Measurements from ENCODE around the gene DOCK3. TPM values are rescaled to one million over a fixed set of nuclear protein-coding genes. Genes with fewer than 3 reads are reported as not detected.

Gene DOCK3
- total RNA-seq, 1 experiment from 2014 or later = 0.14 TPM

DNA sequence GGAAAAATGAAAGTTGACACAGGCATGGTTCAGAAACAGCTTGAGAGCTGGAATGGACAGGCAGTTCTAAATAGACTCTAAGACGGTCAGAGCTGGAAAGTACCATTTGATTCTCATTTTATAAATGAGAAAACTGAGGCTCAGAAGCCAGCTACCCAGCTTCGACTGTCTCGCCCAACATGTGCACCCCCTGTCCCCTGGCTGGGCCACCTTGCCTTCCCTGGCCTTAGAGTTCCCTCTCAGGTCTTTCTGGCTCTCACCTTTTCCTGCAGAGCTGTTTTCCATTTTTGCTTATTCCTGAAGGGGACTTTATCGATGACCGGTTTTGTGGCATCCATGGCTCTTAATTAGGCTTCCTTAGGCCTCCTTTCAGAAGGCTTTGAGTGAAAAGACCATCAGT is 17.3 kb upstream of the DOCK3 start:
- Mint-ChIP-seq H3K27me3 (ENCODE audit: insufficient read depth, unreplicated experiment) (no peaks in the 10 kb centered on the region), H3K4me3 (ENCODE audit: unreplicated experiment) (no peak overlapping the region), H3K36me3 (ENCODE audit: insufficient read depth, unreplicated experiment) (no peaks in the 10 kb centered on the region), H3K27ac (ENCODE audit: low read depth, unreplicated experiment) (no peak overlapping the region), H3K4me1 (ENCODE audit: insufficient read depth, unreplicated experiment) (peaks cover 4% of the 10 kb centered on the region), H3K9me3 (ENCODE audit: unreplicated experiment) (no peaks in the 10 kb centered on the region)
- TF ChIP-seq, protein P1, sequence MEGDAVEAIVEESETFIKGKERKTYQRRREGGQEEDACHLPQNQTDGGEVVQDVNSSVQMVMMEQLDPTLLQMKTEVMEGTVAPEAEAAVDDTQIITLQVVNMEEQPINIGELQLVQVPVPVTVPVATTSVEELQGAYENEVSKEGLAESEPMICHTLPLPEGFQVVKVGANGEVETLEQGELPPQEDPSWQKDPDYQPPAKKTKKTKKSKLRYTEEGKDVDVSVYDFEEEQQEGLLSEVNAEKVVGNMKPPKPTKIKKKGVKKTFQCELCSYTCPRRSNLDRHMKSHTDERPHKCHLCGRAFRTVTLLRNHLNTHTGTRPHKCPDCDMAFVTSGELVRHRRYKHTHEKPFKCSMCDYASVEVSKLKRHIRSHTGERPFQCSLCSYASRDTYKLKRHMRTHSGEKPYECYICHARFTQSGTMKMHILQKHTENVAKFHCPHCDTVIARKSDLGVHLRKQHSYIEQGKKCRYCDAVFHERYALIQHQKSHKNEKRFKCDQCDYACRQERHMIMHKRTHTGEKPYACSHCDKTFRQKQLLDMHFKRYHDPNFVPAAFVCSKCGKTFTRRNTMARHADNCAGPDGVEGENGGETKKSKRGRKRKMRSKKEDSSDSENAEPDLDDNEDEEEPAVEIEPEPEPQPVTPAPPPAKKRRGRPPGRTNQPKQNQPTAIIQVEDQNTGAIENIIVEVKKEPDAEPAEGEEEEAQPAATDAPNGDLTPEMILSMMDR (IDR thresholded peaks at IDR 0.05; ENCODE audit: unreplicated experiment) = no peak
- no peak for DNase-seq (ENCODE audit: unreplicated experiment)
- intact Hi-C loops (cut with micrococcal nuclease) = loop anchor here (10.0 kb wide), 1 partner anchor 83 kb away; no protein-coding TSS in a partner anchor
- CTCF ChIA-PET = interaction anchor here (1.3 kb wide), 1 partner anchor 443 kb away, joined by 6 read pairs; no protein-coding TSS in a partner anchor
- no TSS peak for BruUV-seq (replicated peaks)
- POLR2A ChIA-PET = no interaction called here

GRCh38 chr3:50657816-50658215 is 16.9 kb upstream of the DOCK3 start:
- H3K36me3 Mint-ChIP-seq (ENCODE audit: insufficient read depth, unreplicated experiment) = no peaks in the 10 kb centered on the region
- intact Hi-C loops (cut with micrococcal nuclease) = loop anchor here (10.0 kb wide), 1 partner anchor 83 kb away; no protein-coding TSS in a partner anchor
- no TSS peak for BruUV-seq (replicated peaks)
- no peaks in the 10 kb centered on the region for H3K9me3 Mint-ChIP-seq (ENCODE audit: unreplicated experiment)
- no peak overlapping the region for H3K4me3 Mint-ChIP-seq (ENCODE audit: unreplicated experiment)
- peaks cover 6% of the 10 kb centered on the region for H3K4me1 Mint-ChIP-seq (ENCODE audit: insufficient read depth, unreplicated experiment)
- TF ChIP-seq, protein P1 (IDR thresholded peaks at IDR 0.05; ENCODE audit: unreplicated experiment) = no peak
- no peaks in the 10 kb centered on the region for H3K27me3 Mint-ChIP-seq (ENCODE audit: insufficient read depth, unreplicated experiment)
- DNase-seq (ENCODE audit: unreplicated experiment) = no peak
- H3K27ac Mint-ChIP-seq (ENCODE audit: low read depth, unreplicated experiment) = no peak overlapping the region
- ChIA-PET CTCF (interaction anchor here (1.3 kb wide), 1 partner anchor 442 kb away, joined by 6 read pairs; no protein-coding TSS in a partner anchor), POLR2A (no interaction called here)

GRCh38 chr3:50658416-50658815 is 16.3 kb upstream of the DOCK3 start:
- Mint-ChIP-seq H3K36me3 (ENCODE audit: insufficient read depth, unreplicated experiment) (no peaks in the 10 kb centered on the region), H3K27me3 (ENCODE audit: insufficient read depth, unreplicated experiment) (no peaks in the 10 kb centered on the region), H3K27ac (ENCODE audit: low read depth, unreplicated experiment) (no peak overlapping the region), H3K4me3 (ENCODE audit: unreplicated experiment) (no peak overlapping the region), H3K9me3 (ENCODE audit: unreplicated experiment) (no peaks in the 10 kb centered on the region), H3K4me1 (ENCODE audit: insufficient read depth, unreplicated experiment) (peaks cover 6% of the 10 kb centered on the region)
- intact Hi-C loops (cut with micrococcal nuclease) = loop anchor here (10.0 kb wide), 1 partner anchor 84 kb away; no protein-coding TSS in a partner anchor
- DNase-seq (ENCODE audit: unreplicated experiment) = no peak
- ChIA-PET POLR2A (no interaction called here), CTCF (no interaction called here)
- TF ChIP-seq, protein P1 (IDR thresholded peaks at IDR 0.05; ENCODE audit: unreplicated experiment) = no peak
- no TSS peak for BruUV-seq (replicated peaks)

GRCh38 chr3:50658831-50659230 is 15.9 kb upstream of the DOCK3 start:
- no TSS peak for BruUV-seq (replicated peaks)
- H3K27ac Mint-ChIP-seq (ENCODE audit: low read depth, unreplicated experiment) = no peak overlapping the region
- peaks cover 6% of the 10 kb centered on the region for H3K4me1 Mint-ChIP-seq (ENCODE audit: insufficient read depth, unreplicated experiment)

More at GRCh38 chr3:50658831-50659230, 15.9 kb upstream of the DOCK3 start:
- Mint-ChIP-seq H3K4me3 (ENCODE audit: unreplicated experiment) (no peak overlapping the region), H3K9me3 (ENCODE audit: unreplicated experiment) (no peaks in the 10 kb centered on the region), H3K36me3 (ENCODE audit: insufficient read depth, unreplicated experiment) (no peaks in the 10 kb centered on the region), H3K27me3 (ENCODE audit: insufficient read depth, unreplicated experiment) (no peaks in the 10 kb centered on the region)
- CTCF ChIA-PET = no interaction called here
- TF ChIP-seq, protein P1 (IDR thresholded peaks at IDR 0.05; ENCODE audit: unreplicated experiment) = no peak
- POLR2A ChIA-PET = no interaction called here
- no peak for DNase-seq (ENCODE audit: unreplicated experiment)
- intact Hi-C loops (cut with micrococcal nuclease) = loop anchor here (10.0 kb wide), 1 partner anchor 84 kb away; no protein-coding TSS in a partner anchor
